Measurements from ENCODE around the gene CD109. TPM values are rescaled to one million over a fixed set of nuclear protein-coding genes. Genes with fewer than 3 reads are reported as not detected.

Gene CD109
- total RNA-seq, 1 experiment from 2014 or later = 3.2 TPM

DNA sequence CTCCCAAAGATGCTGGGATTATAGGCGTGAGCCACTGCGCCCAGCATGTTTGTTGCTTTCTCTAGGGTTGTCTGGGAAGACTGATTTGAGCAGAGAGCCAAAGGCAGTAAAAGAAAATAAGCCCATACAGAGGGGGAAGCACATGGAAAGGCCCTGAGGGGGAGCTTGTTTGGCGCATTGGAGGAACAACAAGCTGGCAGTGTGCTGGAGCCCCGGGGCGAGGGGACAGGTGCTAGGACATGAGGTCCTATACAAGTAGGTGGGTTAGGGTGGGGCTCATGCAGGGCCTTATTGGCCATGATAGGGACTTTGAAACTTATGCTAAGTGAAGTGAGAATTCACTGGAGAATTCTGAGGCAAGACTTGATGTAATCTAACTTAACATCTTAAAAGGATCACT lies 35.3 kb downstream of the CD109 start:
- no peaks in the 10 kb centered on the region for H3K9me3 Mint-ChIP-seq

More for the DNA sequence above, 35.3 kb downstream of the CD109 start:
- H3K9me3 ChIP-seq (ENCODE audit: control insufficient read depth, low read depth, low read length) = no peaks in the 10 kb centered on the region
- WGBS (ENCODE audit: extremely low coverage, insufficient read length, low lambda C conversion rate) = no CpG with 5 or more reads among the region's 5 CpGs
- H3K27me3 Mint-ChIP-seq (ENCODE audit: low read depth) = no peaks in the 10 kb centered on the region
- H3K23me2 ChIP-seq (ENCODE audit: insufficient read length, low read depth, low read length, poor library complexity, severe bottlenecking) = no peaks in the 10 kb centered on the region
- H3K4ac ChIP-seq (ENCODE audit: low read depth, low read length) = no peak overlapping the region
- H3K23ac ChIP-seq (ENCODE audit: insufficient read length, low read depth, low read length) = no peak overlapping the region
- no peak overlapping the region for H3K27ac ChIP-seq (ENCODE audit: insufficient read length, low read depth, low read length)
- H3K4me3 Mint-ChIP-seq = no peak overlapping the region
- peaks cover 3 to 4% of the 10 kb centered on the region in 2 experiments for H3K4me1 Mint-ChIP-seq
- no peak overlapping the region for H3K56ac ChIP-seq (ENCODE audit: insufficient read length, low read depth, low read length)
- no peaks in the 10 kb centered on the region for H3K36me3 Mint-ChIP-seq (ENCODE audit: insufficient read depth in 1 of 3, low read depth in 3 of 3)
- no peak overlapping the region for H3K9ac ChIP-seq (ENCODE audit: extremely low read depth, insufficient read length, low read length)
- no peaks in the 10 kb centered on the region for H3K79me2 ChIP-seq (ENCODE audit: insufficient read depth, low read length)
- H4K20me1 ChIP-seq (ENCODE audit: control insufficient read depth, insufficient read depth, insufficient read length) = no peaks in the 10 kb centered on the region
- no peak overlapping the region for H3K14ac ChIP-seq (ENCODE audit: insufficient read depth, low read length)
- no peak overlapping the region for H4K5ac ChIP-seq (ENCODE audit: insufficient read length, low read depth, low read length)
- no peaks in the 10 kb centered on the region for H3K27me3 ChIP-seq (ENCODE audit: insufficient read depth, low read length)
- H3K4me2 ChIP-seq (ENCODE audit: insufficient read depth, insufficient read length, low read length) = no peak overlapping the region
- no peak overlapping the region for H2AFZ ChIP-seq (ENCODE audit: low read length)
- no peak overlapping the region for H2BK15ac ChIP-seq (ENCODE audit: low read depth, low read length)
- H2BK12ac ChIP-seq (ENCODE audit: insufficient read length, low read depth, low read length) = no peak overlapping the region
- no peaks in the 10 kb centered on the region; the same call in 1 of the 2 replicates for H3K4me1 ChIP-seq (ENCODE audit: insufficient read depth, low read length)
- H4K91ac ChIP-seq (ENCODE audit: insufficient read length, low read depth, low read length) = no peak overlapping the region
- no peak overlapping the region for H2BK5ac ChIP-seq (ENCODE audit: insufficient read length, low read length)
- no peak overlapping the region for H3K18ac ChIP-seq (ENCODE audit: insufficient read length, low read depth, low read length)
- no peak overlapping the region for H2AK5ac ChIP-seq (ENCODE audit: insufficient read length, low read length)
- TF ChIP-seq CTCF (conservative IDR thresholded peaks at IDR 0.05) = no peak
- no peak overlapping the region for H3K27ac Mint-ChIP-seq
- no peak for DNase-seq
- H2BK20ac ChIP-seq (ENCODE audit: low read depth, low read length, poor library complexity, severe bottlenecking) = no peak overlapping the region
- no peak overlapping the region for H4K8ac ChIP-seq (replicated peaks; ENCODE audit: insufficient read length, low read depth, low read length)
- no peaks in the 10 kb centered on the region for H3K79me1 ChIP-seq (ENCODE audit: insufficient read depth, low read depth, low read length, poor library complexity, severe bottlenecking)
- no peak overlapping the region for H2BK120ac ChIP-seq (ENCODE audit: low read depth, low read length, poor library complexity, severe bottlenecking)
- no peak overlapping the region for H3T11ph ChIP-seq (ENCODE audit: low read length)
